Upper lobe of right lung (tissue), 1 donor: Measurements from ENCODE around the gene CYB5R2. TPM values are rescaled to one million over a fixed set of nuclear protein-coding genes. Genes with fewer than 3 reads are reported as not detected.

Experiments used
- ATAC-seq: fragments of 200-7000 bp; cut with Tn5 transposase; one replicate; pipeline ENCODE4 v1.9.1; 2020; ENCODE audit warnings: mild to moderate bottlenecking, moderate library complexity
- DNase-seq: peaks from one replicate; pipeline ENCODE4 v3.0.0-alpha.2; 2020
- H3K27ac ChIP-seq: fragments of 200-600 bp; one replicate; pipeline ENCODE4 v1.8.0; 2022
- H3K27me3 ChIP-seq: fragments of 200-600 bp; one replicate; pipeline ENCODE4 v1.8.0; 2022; ENCODE audit warnings: mild to moderate bottlenecking
- H3K36me3 ChIP-seq: fragments of 200-600 bp; one replicate; pipeline ENCODE4 v1.8.0; 2022
- H3K4me1 ChIP-seq: fragments of 200-600 bp; one replicate; pipeline ENCODE4 v1.8.0; 2022
- H3K4me3 ChIP-seq: fragments of 200-600 bp; one replicate; pipeline ENCODE4 v1.8.0; 2022; ENCODE audit warnings: mild to moderate bottlenecking
- H3K9me3 ChIP-seq: fragments of 200-600 bp; one replicate; pipeline ENCODE4 v1.8.0; 2022
- intact Hi-C: fragments of 100-400 bp; cut with DNase I; formaldehyde crosslinking; loops from one replicate; pipeline ENCODE4 v1.11.0; 2022
- total RNA-seq: library from RNA; stranded (reverse); fragmentation: NEBNext Ultra II Directional; extraction: Animal tissue kit (Norgen Biotek cat#: 25700); gene quantifications from one replicate; pipeline ENCODE4 v1.2.1, GENCODE V29; 2021
- TF ChIP-seq, protein P1 (sequence below): fragments of 200-600 bp; IDR thresholded peaks from one replicate; pipeline ENCODE4 v1.8.0; 2022; ENCODE audit warnings: antibody characterized with exemption
- donor health status: DM: no; HTN: yes; CAD: no; lungs with severe emphysema.

CYB5R2 gene
- total RNA-seq, 1 donor from 2014 or later = 14.2 TPM

DNA sequence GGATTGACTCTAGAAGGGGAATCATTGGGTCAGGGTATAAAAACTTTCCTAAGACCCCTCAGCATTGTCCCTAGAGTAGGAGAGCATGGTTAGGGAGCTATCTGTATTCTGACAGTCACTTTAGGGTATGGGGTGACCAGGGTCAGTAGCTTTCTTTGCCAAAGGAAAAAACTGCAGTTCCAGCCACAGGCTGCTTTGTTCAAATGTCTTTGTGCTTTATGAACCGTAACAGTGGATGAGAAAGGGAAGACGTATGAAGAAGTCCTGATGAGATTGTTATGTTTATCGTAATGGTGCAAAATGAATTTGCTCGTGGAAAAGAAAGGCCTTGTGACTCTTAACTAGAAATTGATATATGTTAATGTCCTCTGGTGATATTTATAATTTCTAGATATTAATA is 30.0 kb downstream of the CYB5R2 start:
- H3K36me3 ChIP-seq = peaks cover 34% of the 10 kb centered on the region
- TF ChIP-seq, protein P1, sequence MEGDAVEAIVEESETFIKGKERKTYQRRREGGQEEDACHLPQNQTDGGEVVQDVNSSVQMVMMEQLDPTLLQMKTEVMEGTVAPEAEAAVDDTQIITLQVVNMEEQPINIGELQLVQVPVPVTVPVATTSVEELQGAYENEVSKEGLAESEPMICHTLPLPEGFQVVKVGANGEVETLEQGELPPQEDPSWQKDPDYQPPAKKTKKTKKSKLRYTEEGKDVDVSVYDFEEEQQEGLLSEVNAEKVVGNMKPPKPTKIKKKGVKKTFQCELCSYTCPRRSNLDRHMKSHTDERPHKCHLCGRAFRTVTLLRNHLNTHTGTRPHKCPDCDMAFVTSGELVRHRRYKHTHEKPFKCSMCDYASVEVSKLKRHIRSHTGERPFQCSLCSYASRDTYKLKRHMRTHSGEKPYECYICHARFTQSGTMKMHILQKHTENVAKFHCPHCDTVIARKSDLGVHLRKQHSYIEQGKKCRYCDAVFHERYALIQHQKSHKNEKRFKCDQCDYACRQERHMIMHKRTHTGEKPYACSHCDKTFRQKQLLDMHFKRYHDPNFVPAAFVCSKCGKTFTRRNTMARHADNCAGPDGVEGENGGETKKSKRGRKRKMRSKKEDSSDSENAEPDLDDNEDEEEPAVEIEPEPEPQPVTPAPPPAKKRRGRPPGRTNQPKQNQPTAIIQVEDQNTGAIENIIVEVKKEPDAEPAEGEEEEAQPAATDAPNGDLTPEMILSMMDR = no peak
- H3K27ac ChIP-seq = no peak overlapping the region
- H3K4me1 ChIP-seq = peaks cover 7% of the 10 kb centered on the region
- intact Hi-C loops = no loop called here
- DNase-seq (no peak), ATAC-seq (no peak)
- no peaks in the 10 kb centered on the region for H3K9me3 ChIP-seq
- H3K4me3 ChIP-seq = no peak overlapping the region
- H3K27me3 ChIP-seq = no peaks in the 10 kb centered on the region

DNA sequence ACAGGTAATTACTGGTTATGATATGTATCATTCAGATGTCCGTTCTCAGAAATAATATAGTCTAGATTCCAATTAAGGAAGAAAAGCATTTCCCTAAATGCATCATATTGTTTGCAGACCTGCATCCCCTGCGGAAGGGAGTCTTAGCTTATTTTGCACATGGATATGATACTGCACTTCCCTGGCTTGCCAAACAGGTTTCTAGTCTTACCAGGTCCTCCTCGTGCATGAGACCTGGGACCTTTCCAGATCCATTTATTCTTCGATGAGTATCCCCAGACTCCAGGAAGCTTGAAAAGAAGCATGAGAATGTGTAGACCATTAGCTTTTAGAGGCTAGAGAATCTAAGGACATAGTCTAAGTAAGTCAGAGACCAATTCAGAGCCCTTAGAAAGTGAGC is 30.6 kb downstream of the CYB5R2 start:
- TF ChIP-seq, protein P1 = no peak
- H3K36me3 ChIP-seq = peaks cover 29% of the 10 kb centered on the region
- H3K27me3 ChIP-seq = no peaks in the 10 kb centered on the region
- H3K4me3 ChIP-seq = no peak overlapping the region
- intact Hi-C loops = no loop called here
- DNase-seq = no peak
- ATAC-seq = no peak
- H3K4me1 ChIP-seq = peaks cover 7% of the 10 kb centered on the region
- no peaks in the 10 kb centered on the region for H3K9me3 ChIP-seq
- H3K27ac ChIP-seq = no peak overlapping the region

DNA sequence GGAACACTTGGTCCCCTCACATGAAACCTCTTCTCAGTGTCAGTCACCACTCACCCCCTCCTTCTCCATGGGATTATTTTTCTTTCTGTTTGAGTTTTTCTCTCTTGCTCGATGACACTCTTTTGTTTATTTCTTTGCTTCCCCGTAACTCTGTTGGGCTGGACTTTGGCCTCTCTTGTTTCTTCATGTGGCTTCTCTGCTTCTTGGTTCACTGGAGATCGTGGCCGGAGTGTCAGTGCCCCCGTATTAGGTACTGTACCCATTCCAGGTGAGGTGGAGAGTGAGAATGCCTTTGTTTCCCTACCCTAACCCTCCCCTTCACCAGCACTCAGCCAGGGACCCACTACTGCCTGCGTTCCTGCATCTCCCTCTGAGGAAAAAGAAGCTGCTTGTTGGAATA is 32.5 kb downstream of the CYB5R2 start:
- no peaks in the 10 kb centered on the region for H3K9me3 ChIP-seq
- H3K4me3 ChIP-seq = no peak overlapping the region
- peaks cover 7% of the 10 kb centered on the region for H3K4me1 ChIP-seq
- no peaks in the 10 kb centered on the region for H3K27me3 ChIP-seq
- peaks cover 43% of the 10 kb centered on the region for H3K36me3 ChIP-seq
- H3K27ac ChIP-seq = no peak overlapping the region
- intact Hi-C loops = no loop called here
- DNase-seq (no peak), ATAC-seq (no peak)
- TF ChIP-seq, protein P1 = no peak

DNA sequence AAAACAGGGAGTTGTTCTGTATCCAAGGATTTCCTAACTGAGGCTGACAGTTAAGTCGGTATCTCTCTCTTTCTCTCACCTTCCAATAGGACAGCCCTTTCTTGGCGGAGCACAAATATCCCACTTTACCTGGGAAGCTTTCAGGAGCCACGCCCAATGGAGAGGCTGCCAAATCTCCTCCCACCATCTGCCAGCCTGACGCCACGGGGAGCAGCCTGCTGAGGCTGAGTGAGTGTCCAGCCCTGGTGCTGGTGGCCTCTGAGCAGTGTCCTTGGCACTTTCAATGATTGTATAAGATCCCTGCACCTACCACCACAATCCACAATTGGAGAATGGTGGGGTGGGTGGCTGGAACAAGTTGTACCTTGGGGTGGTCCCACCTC is 33.7 kb downstream of the CYB5R2 start:
- no peaks in the 10 kb centered on the region for H3K9me3 ChIP-seq
- peak; percentile 84 for ATAC-seq
- intact Hi-C loops = no loop called here
- H3K36me3 ChIP-seq = peaks cover 53% of the 10 kb centered on the region
- no peak overlapping the region for H3K4me3 ChIP-seq
- DNase-seq = no peak
- TF ChIP-seq, protein P1 = no peak
- no peaks in the 10 kb centered on the region for H3K27me3 ChIP-seq
- H3K4me1 ChIP-seq = peaks cover 7% of the 10 kb centered on the region
- no peak overlapping the region for H3K27ac ChIP-seq

DNA sequence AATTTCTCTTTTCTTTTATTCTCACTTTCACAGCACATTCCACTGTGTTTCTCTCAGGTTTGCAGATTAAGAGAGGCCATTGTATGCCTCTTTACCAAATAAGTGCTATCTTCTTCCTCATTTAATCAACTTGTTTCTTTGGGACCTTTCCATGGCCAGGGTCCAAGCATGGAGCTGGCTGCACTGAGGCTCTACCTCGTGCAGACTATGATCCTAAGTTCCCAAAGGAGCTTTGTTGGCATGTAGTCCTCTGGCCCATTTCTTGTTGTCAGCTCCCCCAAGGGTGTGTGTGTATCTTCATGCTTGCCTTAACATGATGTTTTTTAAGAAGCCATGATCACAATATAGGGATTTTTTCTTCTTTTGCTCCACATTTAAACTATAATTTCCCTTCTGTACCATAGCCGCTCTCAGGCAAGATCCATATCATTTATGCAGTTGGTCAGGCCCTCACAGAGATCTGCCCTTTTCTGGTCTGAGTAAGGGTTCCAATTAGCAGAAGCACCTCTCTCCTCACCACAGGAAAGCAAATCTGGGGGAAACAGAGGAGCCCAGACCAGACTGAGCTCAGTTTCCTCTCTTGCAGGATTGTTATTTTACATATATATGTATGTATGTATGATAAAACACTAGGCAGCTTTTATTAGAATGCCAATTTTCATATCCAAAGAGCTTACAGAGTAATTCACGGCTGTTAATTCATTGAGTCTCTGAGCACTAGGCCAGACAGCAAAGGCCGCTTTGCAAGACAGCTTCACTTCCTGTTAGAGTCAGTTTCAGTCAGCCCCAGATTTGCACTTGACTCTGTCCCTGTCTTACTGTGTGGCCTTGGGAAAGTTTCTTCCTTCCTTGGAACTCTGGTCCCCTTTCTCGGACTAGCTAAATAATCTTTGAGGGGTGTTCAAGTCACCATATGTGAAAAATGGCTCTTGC is 34.3 kb downstream of the CYB5R2 start:
- intact Hi-C loops = no loop called here
- Histone ChIP-seq H3K27me3 (no peaks in the 10 kb centered on the region), H3K4me1 (peaks cover 7% of the 10 kb centered on the region), H3K36me3 (peaks cover 60% of the 10 kb centered on the region), H3K4me3 (no peak overlapping the region), H3K9me3 (no peaks in the 10 kb centered on the region), H3K27ac (no peak overlapping the region)
- peak; percentile 30 for ATAC-seq
- TF ChIP-seq, protein P1 = no peak
- DNase-seq = no peak
